ENCODE results near the gene DYRK2. TPM values are rescaled to one million over a fixed set of nuclear protein-coding genes. Genes with fewer than 3 reads are reported as not detected.
A peak's percentile ranks its signal among the peaks of the same experiment; 100 is the strongest.

Gene DYRK2
- total RNA-seq, 1 experiment from 2014 or later: 18.0 TPM

DNA sequence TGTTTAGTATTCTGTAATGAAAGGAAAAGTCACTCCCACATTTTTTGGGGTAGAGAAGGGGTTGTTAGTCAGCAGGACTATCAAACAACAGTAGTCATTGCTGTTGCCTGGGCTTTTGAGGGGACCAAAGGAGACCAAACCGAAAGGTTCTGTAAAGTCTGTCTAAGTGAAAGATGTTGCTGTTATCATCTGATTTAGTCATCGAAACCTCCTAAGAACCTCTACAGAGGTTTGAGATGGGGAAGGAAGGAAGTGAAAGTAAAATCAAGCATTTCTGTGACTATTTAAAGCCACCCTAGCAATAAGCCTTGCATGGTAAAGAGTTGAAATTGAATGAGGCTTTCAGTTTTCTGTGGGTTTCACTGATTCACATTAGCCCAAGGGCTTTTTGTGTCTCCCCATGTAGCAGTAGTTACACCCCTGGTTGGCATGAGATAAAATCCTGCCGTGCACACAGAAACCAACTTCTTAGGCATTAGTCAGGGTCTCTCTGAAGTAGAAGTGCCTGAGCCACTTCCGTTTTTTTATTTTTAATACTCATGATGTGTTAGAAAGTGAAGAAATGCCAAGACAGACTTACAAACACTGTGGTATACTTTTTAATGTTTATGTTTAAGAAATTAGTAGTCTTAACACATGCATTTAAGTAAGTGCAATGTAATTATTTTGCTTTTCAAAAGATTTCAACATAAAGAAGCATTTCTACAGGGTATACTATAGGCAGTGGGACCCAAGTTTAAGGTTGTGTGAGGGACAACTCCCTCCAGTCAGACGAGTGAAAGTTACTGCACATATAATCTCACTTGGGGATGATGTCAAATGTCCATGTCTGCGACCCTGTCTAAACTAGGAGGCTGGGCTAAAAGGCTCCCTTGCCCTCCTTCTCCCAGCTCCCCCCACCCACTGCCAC, 50.4 kb downstream of the DYRK2 start:
- no peak for DNase-seq (ENCODE audit: extremely low read depth, low read depth)

DNA sequence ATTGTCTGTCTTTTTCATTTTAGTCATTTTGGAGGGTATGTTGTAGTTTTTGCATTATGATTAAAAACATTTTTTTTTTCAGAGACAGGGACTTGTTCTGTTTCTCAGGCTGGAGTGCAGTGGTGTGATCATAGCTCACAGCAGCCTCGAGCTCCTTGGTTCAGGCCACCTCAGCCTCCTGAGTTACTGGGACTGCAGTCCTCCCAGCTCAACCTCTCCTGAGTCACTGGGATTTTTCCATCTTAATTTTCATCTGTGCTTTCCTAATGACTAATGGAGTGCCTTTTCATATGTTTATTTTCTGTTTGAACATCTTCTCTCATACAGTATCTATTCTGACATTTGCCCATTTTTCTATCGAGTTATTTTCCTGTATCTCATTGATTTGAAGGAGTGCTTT, 52.6 kb downstream of the DYRK2 start:
- no peak for DNase-seq (ENCODE audit: extremely low read depth, low read depth)

DNA sequence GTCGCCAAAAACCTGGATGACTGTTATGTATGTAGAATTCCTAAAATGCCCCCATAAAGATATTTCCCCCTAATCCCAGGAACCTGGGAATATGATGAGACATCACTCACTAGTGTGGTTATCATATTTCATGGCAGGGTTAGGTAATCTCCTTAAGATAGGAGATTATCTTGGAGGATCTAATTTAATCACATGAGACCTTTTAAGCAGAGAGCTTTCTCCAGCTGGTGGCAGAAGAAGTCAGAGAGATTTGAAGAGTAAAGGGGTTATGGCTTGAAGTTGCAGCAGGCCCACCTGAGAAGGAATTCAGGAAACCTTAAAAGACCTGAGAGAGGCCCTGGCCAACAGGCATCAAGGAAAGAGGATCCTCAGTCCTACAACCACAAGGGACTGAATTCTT, 53.6 kb downstream of the DYRK2 start:
- no peak for DNase-seq (ENCODE audit: extremely low read depth, low read depth)

DNA sequence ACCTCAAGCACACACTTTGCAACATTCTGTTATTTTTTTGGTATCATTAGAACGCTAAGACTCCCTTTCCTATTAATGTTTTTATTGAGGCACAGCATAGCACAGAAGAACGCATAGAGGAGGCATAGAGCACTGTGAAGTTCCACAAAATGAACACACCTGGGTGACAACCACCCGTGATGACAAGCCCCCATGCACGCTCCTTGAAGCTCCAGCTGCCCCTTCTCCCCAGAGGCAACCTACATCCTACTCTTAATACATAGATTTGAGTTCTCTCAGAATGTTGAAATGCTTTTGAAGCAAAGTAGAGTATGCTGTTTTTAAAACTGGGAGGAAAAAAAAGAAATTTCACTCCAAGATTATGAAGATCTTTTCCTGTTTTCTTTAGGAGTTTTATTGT, 55.5 kb downstream of the DYRK2 start:
- no peak for DNase-seq (ENCODE audit: extremely low read depth, low read depth)

DNA sequence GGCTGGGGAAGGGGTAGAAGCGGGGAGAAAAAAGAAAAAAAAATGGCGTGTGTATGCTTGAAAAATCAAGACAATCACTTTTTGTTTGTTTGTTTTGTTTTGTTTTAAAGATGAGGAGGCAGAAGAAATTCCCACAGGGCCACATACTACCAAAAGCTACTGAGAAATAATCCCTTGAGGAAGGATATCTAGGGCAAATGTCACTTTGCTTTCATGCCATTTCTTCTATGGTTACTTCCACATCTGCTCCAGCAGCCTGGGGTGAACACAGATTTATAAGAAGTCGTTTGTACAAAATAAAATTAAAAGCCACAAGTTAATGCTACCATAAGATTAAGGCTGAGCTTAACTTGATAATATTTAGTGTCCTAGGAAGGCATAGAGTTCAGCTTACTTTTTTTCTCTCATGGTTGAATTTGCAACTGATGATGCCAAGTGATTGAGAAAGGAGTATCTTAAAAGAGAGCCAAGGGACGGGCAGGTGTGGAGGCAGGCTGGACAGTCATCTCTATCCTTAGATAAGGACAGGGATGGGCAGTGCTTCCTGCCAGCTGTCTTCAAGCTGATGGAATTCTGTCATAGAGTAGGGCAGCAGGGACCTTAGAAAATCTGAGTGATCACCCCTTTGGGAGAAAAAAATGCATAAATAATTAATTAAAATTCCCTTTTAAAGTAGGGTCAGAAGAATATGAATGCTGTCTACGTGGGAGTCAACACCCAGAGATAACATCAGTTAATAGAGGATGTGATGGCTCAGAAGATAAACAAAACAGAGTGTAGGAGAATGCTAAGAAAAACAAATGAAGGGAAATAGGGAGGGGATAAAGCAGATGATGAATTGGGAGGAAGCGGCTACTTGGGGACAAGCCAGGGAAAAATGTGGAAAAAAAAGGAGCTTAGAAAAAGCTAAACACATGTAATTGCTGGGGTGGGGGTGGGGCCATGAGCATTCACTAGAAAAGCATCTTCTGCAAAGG, 57.1 kb downstream of the DYRK2 start:
- DNase-seq (ENCODE audit: extremely low read depth, low read depth): peak; percentile 66

DNA sequence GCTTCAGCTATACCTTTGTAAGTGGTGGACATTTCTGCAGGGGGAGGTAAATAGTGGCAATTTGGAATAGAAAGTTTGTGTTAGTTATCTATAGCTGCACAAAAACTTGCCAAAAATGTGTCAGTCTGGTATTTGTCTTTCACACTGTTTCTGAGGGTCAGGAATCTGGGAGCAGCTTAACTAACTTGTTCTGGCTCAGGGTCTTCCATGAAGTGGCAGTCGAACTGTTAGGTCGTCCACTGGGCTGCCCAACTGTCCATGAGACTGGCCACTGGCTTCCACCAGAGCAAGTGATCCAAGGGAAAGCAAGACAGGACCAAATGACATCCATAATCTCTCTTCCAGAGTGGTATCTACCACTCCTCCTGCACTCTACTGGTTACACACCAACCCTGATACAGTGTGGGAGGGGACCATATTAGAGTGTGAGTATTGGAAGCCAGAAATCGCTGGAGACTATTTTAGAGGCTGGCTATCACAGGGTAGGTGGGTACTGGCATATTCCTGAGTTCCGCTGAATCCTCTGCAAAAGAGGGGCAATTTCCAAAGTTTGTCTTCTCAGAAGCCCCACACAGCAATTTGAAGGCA, 60.9 kb downstream of the DYRK2 start:
- no peak for DNase-seq (ENCODE audit: extremely low read depth, low read depth)

DNA sequence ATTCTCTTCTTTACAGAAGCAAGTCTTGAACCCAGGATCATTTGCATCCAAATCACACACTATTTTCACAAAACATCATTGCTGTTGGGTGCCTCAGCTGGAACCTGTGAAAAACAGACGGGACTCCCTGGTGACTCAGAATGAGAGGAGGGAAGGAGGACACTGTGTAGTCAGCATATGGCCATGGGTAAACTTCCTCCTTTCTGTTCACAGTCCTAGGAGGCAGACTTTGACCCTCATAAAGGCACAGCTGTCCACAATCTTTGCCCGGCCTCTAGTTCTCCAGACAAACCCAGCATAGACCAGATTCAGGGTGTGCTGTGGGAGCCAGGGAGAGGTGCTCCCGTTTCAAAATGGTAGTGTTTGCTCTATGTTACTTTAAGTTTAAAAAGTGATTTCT, 62.0 kb downstream of the DYRK2 start:
- no peak for DNase-seq (ENCODE audit: extremely low read depth, low read depth)

DNA sequence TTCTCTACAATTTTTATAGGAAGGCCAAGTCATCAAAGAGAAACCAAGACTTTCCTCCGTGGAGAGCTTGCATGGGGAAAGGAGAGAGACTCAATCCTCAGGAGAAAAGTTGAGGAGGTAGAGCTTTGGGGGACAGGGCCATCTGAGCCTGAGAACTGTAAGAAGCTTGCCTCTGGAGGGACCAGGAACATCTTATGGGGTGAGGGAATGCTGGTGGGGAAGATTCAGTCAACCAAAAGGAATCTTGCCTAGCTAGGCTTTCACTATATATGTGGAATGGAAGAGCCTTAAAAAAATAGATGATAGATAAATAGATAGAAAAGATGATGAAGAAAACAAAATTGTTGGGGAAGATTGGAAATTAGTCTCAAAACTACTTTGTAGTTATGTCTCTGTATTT, 63.5 kb downstream of the DYRK2 start:
- DNase-seq (ENCODE audit: extremely low read depth, low read depth): no peak

DNA sequence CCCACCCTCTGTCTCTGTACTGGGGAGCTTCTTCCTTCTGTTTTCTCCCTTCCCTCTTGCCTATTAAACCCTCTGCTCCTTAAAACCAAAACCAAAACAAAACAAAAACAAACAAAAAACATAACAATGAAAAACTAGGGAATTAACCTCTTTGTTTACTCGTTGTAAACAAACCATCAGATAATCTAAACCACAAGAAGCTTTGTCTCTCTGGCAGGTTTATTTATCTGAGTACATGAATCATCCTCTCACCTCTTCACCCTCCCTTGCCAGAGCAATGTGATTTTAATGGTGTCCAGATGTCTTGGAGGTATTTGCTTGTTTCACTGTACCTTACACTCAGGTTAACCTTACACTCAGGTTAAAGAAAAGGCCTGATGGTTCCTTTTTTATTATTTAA, 66.1 kb downstream of the DYRK2 start:
- DNase-seq (ENCODE audit: extremely low read depth, low read depth): no peak

Data from NCI-H460 (cell line).